ENCODE data around the gene MORN3. TPM values are rescaled to one million over a fixed set of nuclear protein-coding genes. Genes with fewer than 3 reads are reported as not detected.

Gene MORN3
- total RNA-seq, 1 donor from 2014 or later = 1.5 TPM

- no peaks in the 10 kb centered on the region for H3K9me3 Mint-ChIP-seq (ENCODE audit: low read depth)
- peaks cover 9% of the 10 kb centered on the region for H3K36me3 Mint-ChIP-seq (ENCODE audit: insufficient read depth)
- DNase-seq (ENCODE audit: low spot score, unreplicated experiment) = no peak
- TF ChIP-seq CTCF (IDR thresholded peaks at IDR 0.05; ENCODE audit: unreplicated experiment) = no peak
- H3K27ac Mint-ChIP-seq = peak overlapping the region; percentile 96
- H3K27me3 Mint-ChIP-seq = no peaks in the 10 kb centered on the region
- no peak overlapping the region for H3K4me3 Mint-ChIP-seq (ENCODE audit: low read depth)
- H3K4me1 Mint-ChIP-seq (ENCODE audit: low read depth) = peaks cover 37% of the 10 kb centered on the region
These were observed 37.1 kb downstream of the MORN3 start for GRCh38 chr12:121632069-121632970.

- Mint-ChIP-seq H3K4me3 (ENCODE audit: low read depth) (peak overlapping the region; percentile 8), H3K4me1 (ENCODE audit: low read depth) (peaks cover 39% of the 10 kb centered on the region), H3K27ac (no peak overlapping the region), H3K9me3 (ENCODE audit: low read depth) (no peaks in the 10 kb centered on the region), H3K27me3 (no peaks in the 10 kb centered on the region), H3K36me3 (ENCODE audit: insufficient read depth) (peaks cover 9% of the 10 kb centered on the region)
- no peak for TF ChIP-seq CTCF (IDR thresholded peaks at IDR 0.05; ENCODE audit: unreplicated experiment)
- no peak for DNase-seq (ENCODE audit: low spot score, unreplicated experiment)
These were observed 38.6 kb downstream of the MORN3 start for GRCh38 chr12:121630791-121631355.

- H3K36me3 Mint-ChIP-seq (ENCODE audit: insufficient read depth) = peaks cover 7% of the 10 kb centered on the region
- H3K27ac Mint-ChIP-seq = no peak overlapping the region
- H3K27me3 Mint-ChIP-seq = no peaks in the 10 kb centered on the region
- peak overlapping the region; percentile 83 for H3K4me3 Mint-ChIP-seq (ENCODE audit: low read depth)
- peaks cover 44% of the 10 kb centered on the region for H3K4me1 Mint-ChIP-seq (ENCODE audit: low read depth)
- H3K9me3 Mint-ChIP-seq (ENCODE audit: low read depth) = no peaks in the 10 kb centered on the region
- TF ChIP-seq CTCF (IDR thresholded peaks at IDR 0.05; ENCODE audit: unreplicated experiment) = no peak
- no peak for DNase-seq (ENCODE audit: low spot score, unreplicated experiment)
These were observed 40.9 kb downstream of the MORN3 start for GRCh38 chr12:121628536-121628935.

GRCh38 chr12:121628037-121628436 lies 41.4 kb downstream of the MORN3 start:
- Mint-ChIP-seq H3K4me3 (ENCODE audit: low read depth) (peak overlapping the region; percentile 83), H3K9me3 (ENCODE audit: low read depth) (no peaks in the 10 kb centered on the region), H3K27me3 (no peaks in the 10 kb centered on the region), H3K27ac (peak overlapping the region; percentile 90), H3K36me3 (ENCODE audit: insufficient read depth) (peaks cover 7% of the 10 kb centered on the region), H3K4me1 (ENCODE audit: low read depth) (peaks cover 40% of the 10 kb centered on the region)
- TF ChIP-seq CTCF (IDR thresholded peaks at IDR 0.05; ENCODE audit: unreplicated experiment) = no peak
- DNase-seq (ENCODE audit: low spot score, unreplicated experiment) = no peak

GRCh38 chr12:121626853-121627640 lies 42.4 kb downstream of the MORN3 start:
- DNase-seq (ENCODE audit: low spot score, unreplicated experiment) = peak; percentile 47
- TF ChIP-seq CTCF (IDR thresholded peaks at IDR 0.05; ENCODE audit: unreplicated experiment) = no peak
- Mint-ChIP-seq H3K27ac (peak overlapping the region; percentile 90), H3K27me3 (no peaks in the 10 kb centered on the region), H3K4me3 (ENCODE audit: low read depth) (peak overlapping the region; percentile 83), H3K9me3 (ENCODE audit: low read depth) (no peaks in the 10 kb centered on the region), H3K36me3 (ENCODE audit: insufficient read depth) (peaks cover 7% of the 10 kb centered on the region), H3K4me1 (ENCODE audit: low read depth) (peaks cover 30% of the 10 kb centered on the region)

All from progenitor cell of endocrine pancreas (in vitro differentiated cells).